Measurements from ENCODE around the gene ATG16L2. TPM values are rescaled to one million over a fixed set of nuclear protein-coding genes. Genes with fewer than 3 reads are reported as not detected.
A peak's percentile ranks its signal among the peaks of the same experiment; 100 is the strongest.

Gene ATG16L2
- total RNA-seq, 1 experiment from 2014 or later: 17.5 TPM

DNA sequence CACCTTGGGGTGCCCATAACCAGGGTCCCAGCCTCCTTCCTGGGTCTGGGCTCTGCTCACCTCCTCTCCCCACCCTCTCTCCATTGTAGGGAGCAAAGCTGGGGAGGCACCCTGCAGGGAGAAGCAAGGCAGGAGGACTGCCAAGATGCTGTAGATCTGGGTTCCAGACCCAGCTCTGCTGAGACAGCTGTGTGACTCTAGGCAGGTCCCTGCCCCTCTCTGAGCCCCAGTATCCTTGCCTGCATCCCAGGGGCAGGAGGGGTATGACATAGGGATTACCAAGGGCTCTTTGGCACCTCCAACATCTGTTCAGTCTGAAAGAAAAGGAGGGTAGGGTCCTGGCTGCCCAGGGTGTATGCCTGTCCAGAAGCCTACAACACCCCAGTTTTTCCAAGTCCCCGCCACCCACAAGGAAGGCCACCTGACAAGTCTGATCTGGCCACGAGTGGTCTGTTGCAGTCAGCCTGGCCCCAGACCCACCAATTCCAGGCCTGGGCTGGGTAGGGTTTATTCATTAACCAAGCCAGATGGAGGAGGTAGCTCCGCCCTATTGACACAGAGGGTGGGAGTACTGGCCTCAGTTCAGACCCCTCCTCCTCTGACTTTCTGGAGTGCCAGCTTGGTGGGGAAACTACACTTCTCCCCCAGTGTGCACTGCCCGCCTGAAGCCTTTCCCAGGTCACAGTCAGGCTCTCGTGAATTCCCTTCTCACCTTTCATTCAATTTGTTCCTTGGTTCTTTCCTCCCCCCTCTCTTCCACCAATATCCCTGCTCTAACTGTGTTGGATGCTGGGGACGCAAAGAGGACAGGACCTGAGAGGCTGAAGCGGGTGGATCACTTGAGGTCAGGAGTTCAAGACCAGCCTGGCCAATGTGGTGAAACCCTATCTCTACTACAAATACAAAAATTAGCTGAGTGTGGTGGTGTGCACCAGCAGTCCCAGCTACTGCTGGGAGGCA, 35.4 kb upstream of the ATG16L2 start:
- H3K4me3 ChIP-seq: no peak overlapping the region
- no peak overlapping the region for H3K27ac ChIP-seq
- peak overlapping the region; percentile 88 for H3K4me2 ChIP-seq
- no TSS peak for BruUV-seq (replicated peaks)
- H2AFZ ChIP-seq: no peak overlapping the region
- peaks cover 9% of the 10 kb centered on the region; the same call in 1 of the 2 replicates for H3K36me3 ChIP-seq (ENCODE audit: low read depth)
- ChIA-PET POLR2A (ENCODE audit: unreplicated experiment) (interaction anchor here (0.6 kb wide), 1 partner anchor 516 kb away, joined by 3 read pairs; no protein-coding TSS in a partner anchor), CTCF (no interaction called here)
- H3K4me1 ChIP-seq (replicated peaks; ENCODE audit: insufficient read depth): peaks cover 56% of the 10 kb centered on the region
- TF ChIP-seq, protein P1, sequence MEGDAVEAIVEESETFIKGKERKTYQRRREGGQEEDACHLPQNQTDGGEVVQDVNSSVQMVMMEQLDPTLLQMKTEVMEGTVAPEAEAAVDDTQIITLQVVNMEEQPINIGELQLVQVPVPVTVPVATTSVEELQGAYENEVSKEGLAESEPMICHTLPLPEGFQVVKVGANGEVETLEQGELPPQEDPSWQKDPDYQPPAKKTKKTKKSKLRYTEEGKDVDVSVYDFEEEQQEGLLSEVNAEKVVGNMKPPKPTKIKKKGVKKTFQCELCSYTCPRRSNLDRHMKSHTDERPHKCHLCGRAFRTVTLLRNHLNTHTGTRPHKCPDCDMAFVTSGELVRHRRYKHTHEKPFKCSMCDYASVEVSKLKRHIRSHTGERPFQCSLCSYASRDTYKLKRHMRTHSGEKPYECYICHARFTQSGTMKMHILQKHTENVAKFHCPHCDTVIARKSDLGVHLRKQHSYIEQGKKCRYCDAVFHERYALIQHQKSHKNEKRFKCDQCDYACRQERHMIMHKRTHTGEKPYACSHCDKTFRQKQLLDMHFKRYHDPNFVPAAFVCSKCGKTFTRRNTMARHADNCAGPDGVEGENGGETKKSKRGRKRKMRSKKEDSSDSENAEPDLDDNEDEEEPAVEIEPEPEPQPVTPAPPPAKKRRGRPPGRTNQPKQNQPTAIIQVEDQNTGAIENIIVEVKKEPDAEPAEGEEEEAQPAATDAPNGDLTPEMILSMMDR (conservative IDR thresholded peaks at IDR 0.05): no peak
- no peak for TF ChIP-seq EZH2 (IDR thresholded peaks at IDR 0.05; ENCODE audit: low read depth)
- H3K9me3 ChIP-seq (ENCODE audit: insufficient read depth, low read depth): no peaks in the 10 kb centered on the region
- intact Hi-C loops (cut with micrococcal nuclease; ENCODE audit: unreplicated experiment): no loop called here
- H4K20me1 ChIP-seq (ENCODE audit: insufficient read depth): peaks cover 14% of the 10 kb centered on the region; the same call in 1 of the 2 replicates
- DNase-seq: no peak
- H3K9me2 ChIP-seq (ENCODE audit: insufficient read depth): no peaks in the 10 kb centered on the region
- peaks cover 62% of the 10 kb centered on the region for H3K79me2 ChIP-seq (ENCODE audit: low read depth)
- H3K27me3 ChIP-seq (ENCODE audit: insufficient read depth, low read depth): no peaks in the 10 kb centered on the region
- H3F3A ChIP-seq (ENCODE audit: insufficient read depth, low read depth): peaks cover 32% of the 10 kb centered on the region

DNA sequence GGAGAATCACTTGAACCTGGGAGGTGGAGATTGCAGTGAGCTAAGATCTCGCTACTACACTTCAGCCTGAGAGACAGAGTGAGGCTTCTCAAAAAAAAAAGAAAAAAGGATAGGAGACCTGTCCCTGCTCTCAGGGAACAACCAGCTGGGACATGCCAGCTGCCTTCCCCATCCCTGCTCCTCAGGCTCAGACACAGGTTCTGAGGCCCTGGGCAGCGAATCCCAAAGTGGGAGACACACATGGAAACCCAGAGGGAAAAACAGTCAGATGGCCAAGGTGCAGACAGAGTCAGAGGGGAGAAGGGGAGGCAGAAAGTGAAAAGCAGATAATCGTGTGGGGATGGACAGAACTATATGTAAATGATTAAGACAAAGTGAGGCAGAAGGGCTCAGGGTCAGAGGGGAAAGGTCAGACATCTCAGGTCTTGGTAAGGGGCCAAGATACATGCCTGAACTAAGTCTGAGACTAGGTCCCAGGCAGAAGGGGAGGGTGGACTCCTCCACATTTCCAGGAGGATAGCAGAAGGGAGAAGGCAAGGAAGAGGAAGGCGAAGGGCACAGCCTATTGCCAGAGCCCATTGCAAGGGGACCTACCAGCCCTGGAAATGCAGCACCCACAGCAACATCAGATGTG, 34.6 kb upstream of the ATG16L2 start:
- ChIA-PET CTCF (no interaction called here), POLR2A (ENCODE audit: unreplicated experiment) (interaction anchor here (0.6 kb wide), 1 partner anchor 515 kb away, joined by 3 read pairs; no protein-coding TSS in a partner anchor)
- H3K36me3 ChIP-seq (ENCODE audit: low read depth): peaks cover 9% of the 10 kb centered on the region; the same call in 1 of the 2 replicates
- peaks cover 9% of the 10 kb centered on the region; the same call in 1 of the 2 replicates for H4K20me1 ChIP-seq (ENCODE audit: insufficient read depth)
- H3K4me3 ChIP-seq: peak overlapping the region; percentile 96; the same call in 1 of the 2 replicates
- intact Hi-C loops (cut with micrococcal nuclease; ENCODE audit: unreplicated experiment): no loop called here
- TF ChIP-seq, protein P1 (conservative IDR thresholded peaks at IDR 0.05): no peak
- no peak for TF ChIP-seq EZH2 (IDR thresholded peaks at IDR 0.05; ENCODE audit: low read depth)
- peaks cover 62% of the 10 kb centered on the region for H3K4me1 ChIP-seq (replicated peaks; ENCODE audit: insufficient read depth)
- peaks cover 37% of the 10 kb centered on the region for H3F3A ChIP-seq (ENCODE audit: insufficient read depth, low read depth)
- no peak for DNase-seq
- BruUV-seq (replicated peaks): TSS peak; percentile 34
- H3K79me2 ChIP-seq (ENCODE audit: low read depth): peaks cover 54% of the 10 kb centered on the region
- no peaks in the 10 kb centered on the region for H3K9me2 ChIP-seq (ENCODE audit: insufficient read depth)
- no peaks in the 10 kb centered on the region for H3K27me3 ChIP-seq (ENCODE audit: insufficient read depth, low read depth)
- H3K4me2 ChIP-seq: peak overlapping the region; percentile 88
- no peak overlapping the region for H2AFZ ChIP-seq
- H3K27ac ChIP-seq: no peak overlapping the region
- H3K9me3 ChIP-seq (ENCODE audit: insufficient read depth, low read depth): no peaks in the 10 kb centered on the region

DNA sequence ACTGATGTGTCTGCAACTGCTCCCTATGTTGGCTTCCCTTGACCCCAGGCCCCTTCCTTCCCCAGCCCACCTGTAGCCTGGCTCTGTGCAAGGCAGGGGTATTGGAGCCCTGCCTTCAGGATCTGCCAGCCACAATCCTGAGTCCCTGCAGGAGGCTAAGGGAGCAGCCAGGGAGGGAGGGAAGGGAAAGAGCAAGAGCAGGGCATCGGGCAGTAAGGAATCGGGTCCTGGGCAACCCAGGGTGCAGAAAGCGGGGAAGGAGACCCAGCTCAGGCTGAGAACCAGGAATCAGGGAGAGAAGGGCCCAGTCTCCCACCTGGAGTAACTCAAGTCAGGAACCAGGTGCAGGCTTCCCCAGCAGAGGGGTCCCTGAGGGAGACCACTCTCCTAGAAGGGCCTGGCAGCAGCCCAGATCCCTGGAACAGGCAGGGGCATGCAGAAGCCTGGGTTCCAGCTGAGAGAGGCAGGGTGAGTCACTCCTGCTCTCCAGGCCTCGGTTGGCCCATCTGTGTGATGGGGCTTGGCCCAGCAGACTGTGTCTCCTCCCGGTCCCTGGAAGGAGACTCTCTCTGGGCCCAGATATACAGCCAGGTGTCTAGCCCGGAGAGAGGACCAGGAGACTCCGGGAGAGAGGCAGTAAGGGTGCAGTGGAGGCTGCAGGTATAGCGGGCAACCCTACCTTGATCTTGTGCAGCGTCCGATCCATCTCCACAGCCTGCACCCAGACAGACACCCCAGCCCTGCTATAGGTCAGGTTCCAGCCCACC, 33.7 kb upstream of the ATG16L2 start:
- no peaks in the 10 kb centered on the region for H3K9me2 ChIP-seq (ENCODE audit: insufficient read depth)
- H3K9me3 ChIP-seq (ENCODE audit: insufficient read depth, low read depth): no peaks in the 10 kb centered on the region
- peaks cover 45% of the 10 kb centered on the region for H3F3A ChIP-seq (ENCODE audit: insufficient read depth, low read depth)
- peak overlapping the region; percentile 96 for H3K4me3 ChIP-seq
- ChIA-PET CTCF (no interaction called here), POLR2A (ENCODE audit: unreplicated experiment) (interaction anchor here (0.7 kb wide), 2 partner anchors 10 to 624 kb away, joined by 3 to 9 read pairs; no protein-coding TSS in a partner anchor)
- H3K27me3 ChIP-seq (ENCODE audit: insufficient read depth, low read depth): no peaks in the 10 kb centered on the region
- intact Hi-C loops (cut with micrococcal nuclease; ENCODE audit: unreplicated experiment): no loop called here
- H2AFZ ChIP-seq: peak overlapping the region; percentile 84
- peaks cover 9% of the 10 kb centered on the region; the same call in 1 of the 2 replicates for H3K36me3 ChIP-seq (ENCODE audit: low read depth)
- H3K4me1 ChIP-seq (replicated peaks; ENCODE audit: insufficient read depth): peaks cover 71% of the 10 kb centered on the region
- no peak for DNase-seq
- no TSS peak for BruUV-seq (replicated peaks)
- H3K79me2 ChIP-seq (ENCODE audit: low read depth): peaks cover 46% of the 10 kb centered on the region
- peak overlapping the region; percentile 88 for H3K4me2 ChIP-seq
- TF ChIP-seq, protein P1 (conservative IDR thresholded peaks at IDR 0.05): no peak
- no peak for TF ChIP-seq EZH2 (IDR thresholded peaks at IDR 0.05; ENCODE audit: low read depth)
- H3K27ac ChIP-seq: no peak overlapping the region; the same call in 1 of the 2 replicates
- H4K20me1 ChIP-seq (ENCODE audit: insufficient read depth): peaks cover 5% of the 10 kb centered on the region; the same call in 1 of the 2 replicates
